Activated naive CD4-positive, alpha-beta T cell treated with anti-CD3 and anti-CD28 coated beads, Interleukin-2, amount 50 U/mL, for 72 hours (primary cell): ENCODE measurements around the gene TMEM9B. TPM values are rescaled to one million over a fixed set of nuclear protein-coding genes. Genes with fewer than 3 reads are reported as not detected.
"Not testable (repeated sequence)": the region's sequence is repeated elsewhere in the genome, so short reads cannot be mapped to it uniquely, and the experiment has no call there.

Experiments
- ATAC-seq, 2 donors: fragments of 150-1000 bp; cut with Tn5 transposase; 2 replicates each; pipeline ENCODE4 v1.10.0; 2021; ENCODE audit warnings: mild to moderate bottlenecking in 2 of 2, moderate library complexity in 2 of 2
- DNase-seq, 2 donors: peaks; one replicate each; pipeline ENCODE4 v3.0.0; 2021 to 2022; ENCODE audit warnings: low spot score in 2 of 2
- H3K27ac Mint-ChIP-seq, 2 donors: one replicate each; pipeline ENCODE4 v1.8.0; 2022; ENCODE audit warnings: mild to moderate bottlenecking in 2 of 2, mixed read lengths in 2 of 2
- H3K36me3 Mint-ChIP-seq, 2 donors: one replicate each; pipeline ENCODE4 v1.8.0; 2022; ENCODE audit warnings: mixed read lengths in 2 of 2
- H3K9me3 Mint-ChIP-seq, 2 donors: one replicate each; pipeline ENCODE4 v1.8.0; 2022; ENCODE audit warnings: mixed read lengths in 2 of 2
- total RNA-seq, 2 donors: library from RNA; stranded (reverse); gene quantifications; one replicate each; pipeline ENCODE4 v1.2.3, GENCODE V29; 2022

Gene TMEM9B
- total RNA-seq, 2 donors from 2014 or later: 13.2 to 21.6 TPM

- not testable (repeated sequence) for ATAC-seq, H3K9me3 Mint-ChIP-seq, DNase-seq, H3K27ac Mint-ChIP-seq, H3K36me3 Mint-ChIP-seq
Observed at GRCh38 chr11:8986772-8987171, 22.5 kb upstream of the TMEM9B start.

GRCh38 chr11:8985462-8985861, 21.2 kb upstream of the TMEM9B start:
- Mint-ChIP-seq H3K27ac (no peak overlapping the region), H3K9me3 (no peaks in the 10 kb centered on the region), H3K36me3 (no peaks in the 10 kb centered on the region)
- ATAC-seq: no peak
- DNase-seq: no peak

- DNase-seq (peak in 1 of 2 donors; percentile 14), ATAC-seq (peak; percentile 77 to 99)
- no peaks in the 10 kb centered on the region for H3K36me3 Mint-ChIP-seq
- no peak overlapping the region for H3K27ac Mint-ChIP-seq
- H3K9me3 Mint-ChIP-seq: no peaks in the 10 kb centered on the region
Observed at GRCh38 chr11:8983552-8983951, 19.3 kb upstream of the TMEM9B start.

- Mint-ChIP-seq H3K27ac (no peak overlapping the region), H3K36me3 (no peaks in the 10 kb centered on the region), H3K9me3 (no peaks in the 10 kb centered on the region)
- ATAC-seq: no peak
- DNase-seq: no peak
Observed at GRCh38 chr11:8980485-8980884, 16.2 kb upstream of the TMEM9B start.

- ATAC-seq, H3K9me3 Mint-ChIP-seq, DNase-seq: not testable (repeated sequence)
Observed at GRCh38 chr11:8979365-8979764, 15.1 kb upstream of the TMEM9B start.

GRCh38 chr11:8973121-8973520, 8.9 kb upstream of the TMEM9B start:
- no peak for ATAC-seq

More at GRCh38 chr11:8979365-8979764, 15.1 kb upstream of the TMEM9B start:
- H3K27ac Mint-ChIP-seq, H3K36me3 Mint-ChIP-seq: not testable (repeated sequence)

GRCh38 chr11:8971924-8972316, 7.7 kb upstream of the TMEM9B start:
- Mint-ChIP-seq H3K9me3 (no peaks in the 10 kb centered on the region), H3K36me3 (no peaks in the 10 kb centered on the region), H3K27ac (no peak overlapping the region)
- no peak for ATAC-seq
- no peak for DNase-seq

More at GRCh38 chr11:8973121-8973520, 8.9 kb upstream of the TMEM9B start:
- H3K9me3 Mint-ChIP-seq: no peaks in the 10 kb centered on the region
- H3K36me3 Mint-ChIP-seq: no peaks in the 10 kb centered on the region
- peak overlapping the region in 1 of 2 donors; percentile 11 for H3K27ac Mint-ChIP-seq
- DNase-seq: no peak

- H3K9me3 Mint-ChIP-seq: no peaks in the 10 kb centered on the region
- DNase-seq: no peak
- no peaks in the 10 kb centered on the region for H3K36me3 Mint-ChIP-seq
- ATAC-seq: no peak
- no peak overlapping the region for H3K27ac Mint-ChIP-seq
Observed at GRCh38 chr11:8971196-8971923, 7.1 kb upstream of the TMEM9B start.

- DNase-seq (no peak), ATAC-seq (no peak)
- H3K9me3 Mint-ChIP-seq: no peaks in the 10 kb centered on the region
- peaks cover 7 to 8% of the 10 kb centered on the region in 2 donors for H3K36me3 Mint-ChIP-seq
- H3K27ac Mint-ChIP-seq: peak overlapping the region in 1 of 2 donors; percentile 47
Observed at GRCh38 chr11:8967184-8967583, 2.9 kb upstream of the TMEM9B start.

- Mint-ChIP-seq H3K9me3 (no peaks in the 10 kb centered on the region), H3K27ac (peak overlapping the region; percentile 86 to 98), H3K36me3 (peaks cover 7 to 8% of the 10 kb centered on the region in 2 donors)
- ATAC-seq: peak; percentile 75 to 80
- peak in 1 of 2 donors; percentile 74 for DNase-seq
Observed at GRCh38 chr11:8963569-8964323, 496 bp downstream of the TMEM9B start.

GRCh38 chr11:8962841-8963240, 1.4 kb downstream of the TMEM9B start:
- no peak for ATAC-seq
- peaks cover 7 to 8% of the 10 kb centered on the region in 2 donors for H3K36me3 Mint-ChIP-seq
- H3K27ac Mint-ChIP-seq: peak overlapping the region; percentile 58 to 86
- DNase-seq: no peak
- no peaks in the 10 kb centered on the region for H3K9me3 Mint-ChIP-seq

- peaks cover 7 to 8% of the 10 kb centered on the region in 2 donors for H3K36me3 Mint-ChIP-seq
- H3K9me3 Mint-ChIP-seq: no peaks in the 10 kb centered on the region
- no peak for ATAC-seq
- no peak for DNase-seq
- peak overlapping the region in 1 of 2 donors; percentile 14 for H3K27ac Mint-ChIP-seq
Observed at GRCh38 chr11:8961401-8961800, 2.8 kb downstream of the TMEM9B start.

- DNase-seq: peak in 1 of 2 donors; percentile 23
- ATAC-seq: peak; percentile 17 to 41
- Mint-ChIP-seq H3K36me3 (peaks cover 7 to 8% of the 10 kb centered on the region in 2 donors), H3K27ac (no peak overlapping the region), H3K9me3 (no peaks in the 10 kb centered on the region)
Observed at GRCh38 chr11:8959546-8960166, 4.6 kb downstream of the TMEM9B start.

GRCh38 chr11:8956860-8957259, 7.4 kb downstream of the TMEM9B start:
- H3K9me3 Mint-ChIP-seq: no peaks in the 10 kb centered on the region
- no peaks in the 10 kb centered on the region for H3K36me3 Mint-ChIP-seq
- H3K27ac Mint-ChIP-seq: peak overlapping the region in 1 of 2 donors; percentile 52
- ATAC-seq: peak; percentile 64 to 70
- DNase-seq: no peak

- DNase-seq (no peak), ATAC-seq (no peak)
- no peak overlapping the region for H3K27ac Mint-ChIP-seq
- H3K9me3 Mint-ChIP-seq: no peaks in the 10 kb centered on the region
- peaks cover 5 to 8% of the 10 kb centered on the region in 2 donors for H3K36me3 Mint-ChIP-seq
Observed at GRCh38 chr11:8948886-8949285, 15.4 kb downstream of the TMEM9B start.

GRCh38 chr11:8947230-8947943, 16.9 kb downstream of the TMEM9B start:
- H3K9me3 Mint-ChIP-seq: no peaks in the 10 kb centered on the region
- no peak overlapping the region for H3K27ac Mint-ChIP-seq
- no peak for DNase-seq
- H3K36me3 Mint-ChIP-seq: peaks cover 5 to 8% of the 10 kb centered on the region in 2 donors
- no peak for ATAC-seq
